ENCODE results near the gene MYH9.
A peak's percentile ranks its signal among the peaks of the same experiment; 100 is the strongest.
"Not testable (repeated sequence)": the region's sequence is repeated elsewhere in the genome, so short reads cannot be mapped to it uniquely, and the experiment has no call there.

Gene MYH9

DNA sequence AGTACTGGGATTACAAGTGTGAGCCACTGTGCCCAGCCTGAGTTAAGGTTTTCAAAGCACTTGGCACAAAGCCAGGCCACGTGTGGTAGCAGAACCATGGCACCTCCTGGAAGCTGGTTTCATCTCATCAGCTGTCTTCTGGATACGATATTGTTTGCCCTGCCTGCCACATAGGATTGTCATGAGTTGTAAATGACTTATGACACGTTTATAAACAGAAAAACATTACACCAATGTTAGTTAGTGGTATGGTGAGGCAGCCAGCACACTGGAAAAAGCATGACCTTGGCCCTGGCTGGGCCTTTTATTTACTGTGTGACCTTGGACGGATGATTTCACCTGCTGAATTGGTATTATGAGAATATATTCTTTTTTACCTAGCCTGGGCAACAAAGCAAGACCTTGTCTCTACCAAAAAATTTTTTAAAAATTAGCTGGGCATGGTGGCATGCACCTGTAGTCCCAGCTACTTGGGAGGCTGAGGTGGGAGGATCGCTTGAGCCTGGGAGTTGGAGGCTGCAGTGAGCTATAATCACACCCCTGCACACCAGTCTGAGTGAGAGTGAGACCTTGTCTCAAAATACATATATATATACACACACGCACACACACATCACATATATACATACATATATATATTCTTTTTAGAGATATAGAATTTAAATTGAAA lies 24.0 kb upstream of the MYH9 start:
- TF ChIP-seq, protein P1, sequence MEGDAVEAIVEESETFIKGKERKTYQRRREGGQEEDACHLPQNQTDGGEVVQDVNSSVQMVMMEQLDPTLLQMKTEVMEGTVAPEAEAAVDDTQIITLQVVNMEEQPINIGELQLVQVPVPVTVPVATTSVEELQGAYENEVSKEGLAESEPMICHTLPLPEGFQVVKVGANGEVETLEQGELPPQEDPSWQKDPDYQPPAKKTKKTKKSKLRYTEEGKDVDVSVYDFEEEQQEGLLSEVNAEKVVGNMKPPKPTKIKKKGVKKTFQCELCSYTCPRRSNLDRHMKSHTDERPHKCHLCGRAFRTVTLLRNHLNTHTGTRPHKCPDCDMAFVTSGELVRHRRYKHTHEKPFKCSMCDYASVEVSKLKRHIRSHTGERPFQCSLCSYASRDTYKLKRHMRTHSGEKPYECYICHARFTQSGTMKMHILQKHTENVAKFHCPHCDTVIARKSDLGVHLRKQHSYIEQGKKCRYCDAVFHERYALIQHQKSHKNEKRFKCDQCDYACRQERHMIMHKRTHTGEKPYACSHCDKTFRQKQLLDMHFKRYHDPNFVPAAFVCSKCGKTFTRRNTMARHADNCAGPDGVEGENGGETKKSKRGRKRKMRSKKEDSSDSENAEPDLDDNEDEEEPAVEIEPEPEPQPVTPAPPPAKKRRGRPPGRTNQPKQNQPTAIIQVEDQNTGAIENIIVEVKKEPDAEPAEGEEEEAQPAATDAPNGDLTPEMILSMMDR (IDR thresholded peaks at IDR 0.05; ENCODE audit: extremely low read depth, insufficient read depth, missing control alignments): no peak
- DNase-seq (ENCODE audit: low spot score): no peak
- in situ Hi-C loops (cut with MboI; ENCODE audit: low pct_unique_long_range_greater_than_20kb, low sequenced_read_pairs, unreplicated experiment): no loop called here

DNA sequence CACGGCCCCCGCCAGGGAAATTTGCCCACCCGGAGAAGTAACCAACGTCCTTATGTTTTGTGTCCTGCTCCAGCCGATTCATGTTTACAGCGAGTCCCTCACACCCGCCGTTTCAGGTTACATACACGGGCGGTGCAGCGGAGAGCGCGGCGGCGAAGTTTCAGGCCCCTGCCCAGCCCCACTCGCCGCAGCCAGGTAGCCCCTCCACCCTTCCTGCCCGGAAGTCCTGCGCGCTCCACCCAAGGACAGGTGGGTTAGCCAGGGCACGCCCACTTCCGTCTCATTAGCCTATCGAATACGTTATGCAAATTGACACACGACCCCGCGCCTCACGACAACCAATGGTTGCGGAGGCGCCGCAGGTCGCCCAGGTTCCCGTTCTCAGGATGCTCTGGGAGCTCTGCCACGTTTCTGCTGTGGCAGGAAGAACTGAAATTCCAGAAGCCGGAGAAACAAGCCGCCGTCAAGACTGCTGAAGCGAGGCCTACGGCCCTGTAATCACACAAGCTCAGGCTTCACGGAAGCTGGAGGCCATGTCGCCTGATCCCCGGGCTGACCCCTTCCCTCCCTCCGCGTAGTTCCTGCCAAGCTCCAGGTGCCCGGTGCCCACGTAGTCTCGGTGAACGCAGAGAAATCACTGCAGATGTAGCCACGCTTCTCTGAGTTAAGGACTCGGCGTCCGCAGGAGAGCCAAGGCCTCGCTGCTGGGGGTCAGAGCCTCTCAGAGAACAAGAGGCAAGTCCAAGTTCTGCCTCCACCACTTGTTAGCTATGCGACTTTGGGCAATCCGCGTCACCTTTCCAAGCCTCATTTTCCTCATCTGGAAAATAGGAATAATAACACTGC lies 22.4 kb upstream of the MYH9 start:
- DNase-seq (ENCODE audit: low spot score): peak; percentile 64
- TF ChIP-seq, protein P1 (IDR thresholded peaks at IDR 0.05; ENCODE audit: extremely low read depth, insufficient read depth, missing control alignments): no peak
- in situ Hi-C loops (cut with MboI; ENCODE audit: low pct_unique_long_range_greater_than_20kb, low sequenced_read_pairs, unreplicated experiment): no loop called here

DNA sequence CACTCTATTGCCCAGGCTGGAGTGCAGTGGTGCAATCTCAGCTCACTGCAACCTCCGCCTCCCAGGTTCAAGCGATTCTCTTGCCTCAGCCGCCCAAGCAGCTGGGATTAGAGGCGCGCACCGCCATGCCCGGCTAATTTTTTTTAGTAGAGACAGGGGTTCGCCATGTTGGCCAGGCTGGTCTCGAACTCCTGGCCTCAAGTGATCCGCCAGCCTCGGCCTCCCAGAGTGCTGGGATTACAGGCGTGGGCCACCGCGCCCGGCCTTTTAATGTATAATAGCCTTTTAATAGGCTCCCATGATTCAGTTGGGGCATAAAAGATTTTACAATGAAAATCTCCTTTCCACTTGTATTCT lies 21.8 kb upstream of the MYH9 start:
- in situ Hi-C loops (cut with MboI; ENCODE audit: low pct_unique_long_range_greater_than_20kb, low sequenced_read_pairs, unreplicated experiment); DNase-seq (ENCODE audit: low spot score): not testable (repeated sequence)

DNA sequence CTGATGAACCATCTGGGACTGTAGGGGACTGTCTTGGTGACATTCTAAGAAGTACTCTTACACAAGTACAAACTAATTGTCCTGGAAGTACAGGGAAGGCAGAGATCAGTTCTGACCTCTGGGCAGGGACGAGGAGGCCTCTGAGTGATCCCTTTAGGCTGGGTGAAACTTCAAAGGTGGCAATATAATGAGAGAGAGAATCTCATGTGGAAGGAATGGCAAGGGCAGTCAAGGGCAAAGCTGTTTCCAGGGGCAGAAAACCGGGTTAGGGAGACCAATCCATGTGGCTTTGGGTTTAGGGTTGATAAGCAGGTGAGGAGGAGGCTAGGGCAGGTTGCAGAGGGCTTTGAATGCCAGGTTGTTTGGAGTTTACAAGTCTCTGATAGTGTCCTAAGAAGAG lies 21.3 kb upstream of the MYH9 start:
- no peak for DNase-seq (ENCODE audit: low spot score)
- TF ChIP-seq, protein P1 (IDR thresholded peaks at IDR 0.05; ENCODE audit: extremely low read depth, insufficient read depth, missing control alignments): no peak

DNA sequence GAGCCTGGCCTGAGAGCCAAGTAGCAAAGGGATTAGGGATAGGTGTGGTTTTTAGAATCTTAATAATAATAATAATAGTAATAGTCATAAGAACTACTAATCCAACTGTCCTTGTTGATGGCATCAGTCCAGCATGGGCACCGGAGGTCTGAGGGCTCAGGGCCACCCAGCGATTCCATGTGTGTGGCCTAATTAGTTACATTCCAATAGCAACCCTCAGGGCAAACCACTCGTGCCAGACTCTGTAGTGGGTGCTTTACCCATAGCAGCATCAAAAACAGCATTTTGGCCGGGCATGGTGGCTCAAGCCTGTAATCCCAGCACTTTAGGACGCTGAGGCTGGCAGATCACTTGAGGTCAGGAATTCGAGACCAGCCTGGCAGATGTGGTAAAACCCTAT lies 19.0 kb upstream of the MYH9 start:
- in situ Hi-C loops (cut with MboI; ENCODE audit: low pct_unique_long_range_greater_than_20kb, low sequenced_read_pairs, unreplicated experiment): no loop called here
- DNase-seq (ENCODE audit: low spot score): no peak
- TF ChIP-seq, protein P1 (IDR thresholded peaks at IDR 0.05; ENCODE audit: extremely low read depth, insufficient read depth, missing control alignments): no peak

More for the DNA sequence above, 21.3 kb upstream of the MYH9 start:
- in situ Hi-C loops (cut with MboI; ENCODE audit: low pct_unique_long_range_greater_than_20kb, low sequenced_read_pairs, unreplicated experiment): no loop called here

DNA sequence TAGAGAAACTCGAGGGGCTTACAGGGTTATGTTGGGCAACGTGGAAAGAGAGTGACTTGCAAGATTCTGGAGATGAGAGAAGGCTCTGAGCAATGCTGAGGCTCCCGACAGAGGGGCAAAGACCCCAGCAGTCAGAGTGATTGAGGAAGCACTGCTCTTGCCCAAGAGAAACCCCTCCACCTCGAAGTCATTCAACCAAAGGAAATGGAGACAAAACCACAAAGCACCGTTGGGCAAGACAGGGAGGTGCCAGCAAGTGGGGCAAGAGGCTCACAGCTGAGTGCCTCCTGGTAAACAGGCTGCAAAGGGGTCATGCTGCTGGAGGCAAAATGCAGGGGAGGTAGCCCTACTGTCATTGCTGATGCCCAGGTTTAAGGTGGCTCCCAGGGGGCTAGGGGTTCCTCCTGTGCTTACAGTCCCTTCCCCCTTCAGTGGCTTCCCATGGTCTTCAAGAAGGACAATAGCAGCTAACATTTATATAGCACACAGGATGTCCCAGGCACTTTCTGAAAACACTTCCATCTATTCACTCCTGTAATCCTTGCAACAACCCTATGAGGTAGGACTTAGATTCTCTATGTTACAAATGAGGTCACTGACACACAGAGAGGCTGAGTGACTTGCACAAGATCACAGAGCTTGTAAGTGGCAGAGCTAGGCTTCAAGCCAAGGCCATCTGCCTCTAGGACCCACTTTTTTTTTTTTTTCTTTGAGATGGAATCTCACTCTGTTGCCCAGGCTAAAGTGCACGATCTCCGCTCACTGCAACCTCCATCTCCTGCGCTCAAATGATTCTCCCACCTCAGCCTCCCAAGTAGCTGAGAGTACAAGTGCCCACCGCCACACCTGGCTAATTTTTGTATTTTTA lies 18.1 kb upstream of the MYH9 start:
- in situ Hi-C loops (cut with MboI; ENCODE audit: low pct_unique_long_range_greater_than_20kb, low sequenced_read_pairs, unreplicated experiment): no loop called here
- TF ChIP-seq, protein P1 (IDR thresholded peaks at IDR 0.05; ENCODE audit: extremely low read depth, insufficient read depth, missing control alignments): no peak
- DNase-seq (ENCODE audit: low spot score): no peak
